Type B pancreatic cell (in vitro differentiated cells): ENCODE results near the gene FLNB. TPM values are rescaled to one million over a fixed set of nuclear protein-coding genes. Genes with fewer than 3 reads are reported as not detected.

Source experiments
- DNase-seq: peaks from one replicate; pipeline ENCODE4 v3.0.0; 2021; ENCODE audit warnings: mixed read lengths; ENCODE audit not compliant: unreplicated experiment; ENCODE audit errors: extremely low spot score
- H3K27ac Mint-ChIP-seq: 2 replicates; pipeline ENCODE4 v1.8.0; 2021; ENCODE audit warnings: mild to moderate bottlenecking, mixed read lengths
- H3K27me3 Mint-ChIP-seq: 2 replicates; pipeline ENCODE4 v1.8.0; 2021; ENCODE audit warnings: mixed read lengths
- H3K36me3 Mint-ChIP-seq: 2 replicates; pipeline ENCODE4 v1.8.0; 2021; ENCODE audit warnings: mixed read lengths
- H3K4me1 Mint-ChIP-seq: one replicate; pipeline ENCODE4 v1.8.0; 2021; ENCODE audit warnings: mixed read lengths; ENCODE audit not compliant: unreplicated experiment
- H3K4me3 Mint-ChIP-seq: 2 replicates; pipeline ENCODE4 v1.8.0; 2021; ENCODE audit warnings: mild to moderate bottlenecking, mixed read lengths
- H3K9me3 Mint-ChIP-seq: 2 replicates; pipeline ENCODE4 v1.8.0; 2021; ENCODE audit warnings: mixed read lengths
- CTCF ChIP-seq: fragments of 200-600 bp; sonication (generic); conservative IDR thresholded peaks from 2 replicates; pipeline ENCODE4 v1.5.0; 2021; ENCODE audit warnings: antibody characterized with exemption, mild to moderate bottlenecking
- total RNA-seq: library from RNA; stranded (reverse); gene quantifications from 2 replicates; pipeline ENCODE4 v1.2.1, GENCODE V29; 2021; ENCODE audit warnings: low replicate concordance

The FLNB gene
- total RNA-seq, 1 donor from 2014 or later: 204 TPM

- H3K36me3 Mint-ChIP-seq: peaks cover 11% of the 10 kb centered on the region
- TF ChIP-seq CTCF: no peak
- no peaks in the 10 kb centered on the region for H3K27me3 Mint-ChIP-seq
- peaks cover 35% of the 10 kb centered on the region for H3K4me1 Mint-ChIP-seq
- no peaks in the 10 kb centered on the region for H3K9me3 Mint-ChIP-seq
- DNase-seq: no peak
- peak overlapping the region; percentile 96 for H3K4me3 Mint-ChIP-seq
- peak overlapping the region; percentile 87 for H3K27ac Mint-ChIP-seq
These were observed 965 bp downstream of the FLNB start for GRCh38 chr3:58009026-58009748.

GRCh38 chr3:58009749-58010535 is 1.7 kb downstream of the FLNB start:
- H3K4me1 Mint-ChIP-seq: peaks cover 40% of the 10 kb centered on the region
- no peak for DNase-seq
- H3K36me3 Mint-ChIP-seq: peaks cover 11% of the 10 kb centered on the region
- no peaks in the 10 kb centered on the region for H3K27me3 Mint-ChIP-seq
- no peak for TF ChIP-seq CTCF
- H3K4me3 Mint-ChIP-seq: peak overlapping the region; percentile 96
- H3K9me3 Mint-ChIP-seq: no peaks in the 10 kb centered on the region
- H3K27ac Mint-ChIP-seq: peak overlapping the region; percentile 87

GRCh38 chr3:58010562-58010961 is 2.3 kb downstream of the FLNB start:
- peak overlapping the region; percentile 87 for H3K27ac Mint-ChIP-seq
- no peak for TF ChIP-seq CTCF
- peaks cover 47% of the 10 kb centered on the region for H3K4me1 Mint-ChIP-seq
- DNase-seq: no peak
- peaks cover 15% of the 10 kb centered on the region for H3K36me3 Mint-ChIP-seq
- no peaks in the 10 kb centered on the region for H3K27me3 Mint-ChIP-seq
- H3K4me3 Mint-ChIP-seq: peak overlapping the region; percentile 96
- H3K9me3 Mint-ChIP-seq: no peaks in the 10 kb centered on the region

GRCh38 chr3:58011580-58011979 is 3.4 kb downstream of the FLNB start:
- TF ChIP-seq CTCF: no peak
- H3K27me3 Mint-ChIP-seq: no peaks in the 10 kb centered on the region
- H3K4me3 Mint-ChIP-seq: peak overlapping the region; percentile 96

GRCh38 chr3:58012302-58012701 is 4.1 kb downstream of the FLNB start:
- H3K9me3 Mint-ChIP-seq: no peaks in the 10 kb centered on the region
- H3K27me3 Mint-ChIP-seq: no peaks in the 10 kb centered on the region
- no peak for TF ChIP-seq CTCF
- H3K27ac Mint-ChIP-seq: peak overlapping the region; percentile 49
- H3K36me3 Mint-ChIP-seq: peaks cover 20% of the 10 kb centered on the region
- no peak for DNase-seq
- H3K4me3 Mint-ChIP-seq: peak overlapping the region; percentile 70
- peaks cover 53% of the 10 kb centered on the region for H3K4me1 Mint-ChIP-seq

More at GRCh38 chr3:58011580-58011979, 3.4 kb downstream of the FLNB start:
- Mint-ChIP-seq H3K4me1 (peaks cover 49% of the 10 kb centered on the region), H3K27ac (peak overlapping the region; percentile 87), H3K36me3 (peaks cover 16% of the 10 kb centered on the region), H3K9me3 (no peaks in the 10 kb centered on the region)
- DNase-seq: no peak
